ENCODE measurements around the gene SPTA1.

GRCh38 chr1:158732524-158732923 is 46.0 kb upstream of the SPTA1 start:
- no peak for TF ChIP-seq CTCF (conservative IDR thresholded peaks at IDR 0.05 in 1 of 2, IDR thresholded peaks at IDR 0.05 in 1 of 2; ENCODE audit: extremely low read depth in 1 of 2, insufficient read depth in 1 of 2, low read depth in 1 of 2, low read length in 2 of 2)
- TF ChIP-seq EZH2 (IDR thresholded peaks at IDR 0.05; ENCODE audit: borderline replicate concordance, low read length), result no peak

All from mammary epithelial cell (primary cell).